Gastrocnemius medialis (tissue), 4 donors: ENCODE data around the gene TTYH3. TPM values are rescaled to one million over a fixed set of nuclear protein-coding genes. Genes with fewer than 3 reads are reported as not detected.

Experiments
- ATAC-seq, 2 donors: fragments of 150-250 bp; one replicate each; pipeline ENCODE4 v1.9.1; 2016
- DNase-seq, 2 donors: peaks; one replicate each; pipeline ENCODE4 v3.0.0-alpha.2; 2019
- H3K27ac ChIP-seq, 4 donors: fragments of 200-600 bp; sonication (generic); 1 replicate in 1 of 4; 2 replicates in 3 of 4; pipeline ENCODE4 v1.5.1; 2016 to 2018; ENCODE audit warnings: mild to moderate bottlenecking in 2 of 4, moderate library complexity in 1 of 4
- H3K27me3 ChIP-seq, 3 donors: fragments of 200-600 bp; sonication (generic) in 2 of 3; 1 replicate in 1 of 3; 2 replicates in 2 of 3; pipeline versions ENCODE4 v1.5.1 to v1.6.0; 2016 to 2019; ENCODE audit warnings: mild to moderate bottlenecking in 1 of 3, moderate library complexity in 1 of 3
- H3K36me3 ChIP-seq, 2 donors: fragments of 200-600 bp; sonication (generic) in 1 of 2; one replicate each; pipeline ENCODE4 v1.5.1; 2017 to 2018
- H3K4me1 ChIP-seq, 2 donors: fragments of 200-600 bp; sonication (generic) in 1 of 2; one replicate each; pipeline ENCODE4 v1.5.1; 2016 to 2017; ENCODE audit warnings: mild to moderate bottlenecking in 2 of 2
- H3K4me3 ChIP-seq, 4 donors: fragments of 200-600 bp; sonication (generic) in 3 of 4; 1 replicate in 1 of 4; 2 replicates in 3 of 4; pipeline ENCODE4 v1.5.1; 2016 to 2019; ENCODE audit warnings: mild to moderate bottlenecking in 2 of 4
- H3K9me3 ChIP-seq, 3 donors: fragments of 200-600 bp; sonication (generic) in 2 of 3; 1 replicate in 1 of 3; 2 replicates in 2 of 3; pipeline ENCODE4 v1.5.1; 2016 to 2019
- POLR2A ChIP-seq, 2 donors: fragments of 450-650 bp; IDR thresholded peaks; one replicate each; pipeline ENCODE4 v1.6.1; 2017; ENCODE audit warnings: antibody characterized with exemption in 2 of 2, mild to moderate bottlenecking in 2 of 2, moderate library complexity in 2 of 2
- in situ Hi-C, 4 donors: fragments of 200-750 bp; cut with MboI; loops; one replicate each; pipeline versions ENCODE4 v1.15.0 to v1.8.0; 2017; ENCODE audit warnings: low sequenced_read_pairs in 4 of 4
- intact Hi-C: fragments of 100-400 bp; cut with DNase I; formaldehyde crosslinking; loops from one replicate; pipeline ENCODE4 v1.15.1; 2023; ENCODE audit warnings: low total_unique reads
- total RNA-seq, 4 donors: library from RNA; depleted of rRNA; stranded (reverse); fragments of >200 nt; gene quantifications; one replicate each; pipeline versions ENCODE4 v1.1.0 to v1.2.3, GENCODE V29; 2016
- TF ChIP-seq, protein P1 (sequence below), 5 experiments: fragments of 450-650 bp in 3 of 5; fragments of 200-600 bp in 2 of 5; sonication (generic) in 2 of 5; IDR thresholded peaks in 4 of 5; conservative IDR thresholded peaks in 1 of 5; 1 replicate in 4 of 5; 2 replicates in 1 of 5; pipeline ENCODE4 v1.5.1; 2016 to 2019; ENCODE audit warnings: antibody characterized with exemption in 5 of 5, mild to moderate bottlenecking in 3 of 5, moderate library complexity in 3 of 5

The TTYH3 gene
- total RNA-seq, 4 donors from 2014 or later = 2.9 to 14.8 (median 5.2) TPM

DNA sequence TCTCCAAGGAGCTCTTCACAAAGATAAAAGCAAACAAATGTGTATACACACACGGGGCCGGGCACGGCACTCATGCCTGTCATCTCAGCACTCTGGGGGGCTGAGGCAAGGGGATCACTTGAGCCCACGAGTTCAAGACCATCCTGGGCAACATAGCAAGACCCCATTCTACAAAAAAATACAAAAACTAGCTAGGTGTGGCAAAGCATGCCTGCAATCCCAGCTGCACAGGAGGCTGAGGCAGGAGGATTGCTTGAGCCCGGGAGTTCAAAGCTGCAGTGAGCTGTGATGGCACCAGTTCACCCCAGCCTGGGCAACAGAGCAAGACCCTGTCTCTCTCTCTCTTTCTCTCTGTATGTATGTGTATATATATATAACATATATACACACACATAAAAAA is 22.3 kb downstream of the TTYH3 start:
- intact Hi-C loops = no loop called here
- in situ Hi-C loops = no loop called here
- no peak for DNase-seq
- TF ChIP-seq POLR2A (IDR thresholded peaks at IDR 0.05) = no peak
- TF ChIP-seq, protein P1, sequence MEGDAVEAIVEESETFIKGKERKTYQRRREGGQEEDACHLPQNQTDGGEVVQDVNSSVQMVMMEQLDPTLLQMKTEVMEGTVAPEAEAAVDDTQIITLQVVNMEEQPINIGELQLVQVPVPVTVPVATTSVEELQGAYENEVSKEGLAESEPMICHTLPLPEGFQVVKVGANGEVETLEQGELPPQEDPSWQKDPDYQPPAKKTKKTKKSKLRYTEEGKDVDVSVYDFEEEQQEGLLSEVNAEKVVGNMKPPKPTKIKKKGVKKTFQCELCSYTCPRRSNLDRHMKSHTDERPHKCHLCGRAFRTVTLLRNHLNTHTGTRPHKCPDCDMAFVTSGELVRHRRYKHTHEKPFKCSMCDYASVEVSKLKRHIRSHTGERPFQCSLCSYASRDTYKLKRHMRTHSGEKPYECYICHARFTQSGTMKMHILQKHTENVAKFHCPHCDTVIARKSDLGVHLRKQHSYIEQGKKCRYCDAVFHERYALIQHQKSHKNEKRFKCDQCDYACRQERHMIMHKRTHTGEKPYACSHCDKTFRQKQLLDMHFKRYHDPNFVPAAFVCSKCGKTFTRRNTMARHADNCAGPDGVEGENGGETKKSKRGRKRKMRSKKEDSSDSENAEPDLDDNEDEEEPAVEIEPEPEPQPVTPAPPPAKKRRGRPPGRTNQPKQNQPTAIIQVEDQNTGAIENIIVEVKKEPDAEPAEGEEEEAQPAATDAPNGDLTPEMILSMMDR (IDR thresholded peaks at IDR 0.05 in 4 of 5, conservative IDR thresholded peaks at IDR 0.05 in 1 of 5) = no peak
- H3K36me3 ChIP-seq = peaks cover 0 to 6% of the 10 kb centered on the region in 2 donors
- no peaks in the 10 kb centered on the region for H3K27me3 ChIP-seq
- H3K4me1 ChIP-seq = no peaks in the 10 kb centered on the region
- H3K27ac ChIP-seq = no peak overlapping the region
- H3K4me3 ChIP-seq = no peak overlapping the region
- H3K9me3 ChIP-seq = no peaks in the 10 kb centered on the region
- no peak for ATAC-seq

DNA sequence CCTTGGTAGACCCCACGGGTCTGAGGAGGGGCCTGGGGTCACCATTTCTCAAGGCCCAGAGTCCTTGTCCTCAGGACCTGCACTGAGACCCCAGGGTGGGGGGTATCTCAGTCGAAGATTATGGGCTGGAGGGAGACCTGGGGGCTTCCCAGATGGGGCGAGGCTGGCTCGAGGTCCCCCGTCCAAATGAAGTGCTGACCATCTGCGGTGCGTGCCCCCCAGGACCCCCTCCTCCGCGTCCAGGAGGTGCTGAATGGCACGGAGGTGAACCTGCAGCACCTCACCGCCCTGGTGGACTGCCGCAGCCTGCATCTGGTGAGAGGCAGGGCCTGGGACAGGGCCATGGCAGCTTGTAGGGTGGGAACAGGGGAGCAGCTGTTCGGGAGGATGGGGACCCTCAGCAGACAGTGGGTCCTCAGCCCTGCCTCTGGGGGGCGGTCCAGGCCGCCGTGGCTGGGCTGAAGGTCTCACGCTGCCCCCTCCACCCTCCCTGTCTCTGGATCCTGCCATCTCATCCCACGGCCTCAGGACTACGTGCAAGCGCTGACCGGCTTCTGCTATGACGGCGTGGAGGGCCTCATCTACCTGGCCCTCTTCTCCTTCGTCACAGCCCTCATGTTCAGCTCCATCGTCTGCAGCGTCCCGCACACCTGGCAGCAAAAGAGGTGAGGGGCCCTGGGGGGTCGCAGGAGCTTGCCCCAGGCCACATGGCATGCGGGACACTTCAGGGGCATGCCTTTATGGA is 24.3 kb downstream of the TTYH3 start:
- in situ Hi-C loops = no loop called here
- Histone ChIP-seq H3K36me3 (peaks cover 0 to 6% of the 10 kb centered on the region in 2 donors), H3K27ac (no peak overlapping the region), H3K4me3 (no peak overlapping the region), H3K9me3 (no peaks in the 10 kb centered on the region), H3K4me1 (no peaks in the 10 kb centered on the region), H3K27me3 (no peaks in the 10 kb centered on the region)
- DNase-seq (no peak), ATAC-seq (no peak)
- TF ChIP-seq, protein P1 (IDR thresholded peaks at IDR 0.05 in 4 of 5, conservative IDR thresholded peaks at IDR 0.05 in 1 of 5) = no peak
- no peak for TF ChIP-seq POLR2A (IDR thresholded peaks at IDR 0.05)
- intact Hi-C loops = no loop called here

DNA sequence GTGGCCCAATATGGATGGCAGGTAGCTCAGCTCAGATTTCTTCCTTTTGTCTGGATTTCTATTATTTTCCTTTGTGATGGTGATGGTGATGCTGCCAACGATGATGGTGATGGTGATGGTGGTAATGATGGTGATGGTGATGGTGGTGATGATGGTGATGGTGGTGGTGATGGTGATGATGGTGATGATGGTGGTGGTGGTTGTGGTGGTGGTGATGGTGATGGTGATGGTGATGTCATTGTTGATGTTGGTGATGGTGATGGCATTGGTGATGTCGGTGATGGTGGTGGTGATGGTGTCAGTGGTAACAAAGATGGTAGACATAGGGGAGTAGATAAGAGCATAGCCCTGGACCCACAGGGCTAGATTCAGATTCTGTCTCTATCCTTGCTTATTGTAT is 25.4 kb downstream of the TTYH3 start:
- H3K4me1 ChIP-seq = peaks cover 0 to under 1% of the 10 kb centered on the region in 2 donors
- no peak overlapping the region for H3K4me3 ChIP-seq
- TF ChIP-seq, protein P1 (IDR thresholded peaks at IDR 0.05 in 4 of 5, conservative IDR thresholded peaks at IDR 0.05 in 1 of 5) = no peak
- no peak for TF ChIP-seq POLR2A (IDR thresholded peaks at IDR 0.05)
- no peak overlapping the region for H3K27ac ChIP-seq
- ATAC-seq (no peak), DNase-seq (no peak)
- in situ Hi-C loops (no loop called here), intact Hi-C loops (no loop called here)
- H3K27me3 ChIP-seq = no peaks in the 10 kb centered on the region
- H3K9me3 ChIP-seq = no peaks in the 10 kb centered on the region
- peaks cover 0 to 6% of the 10 kb centered on the region in 2 donors for H3K36me3 ChIP-seq

DNA sequence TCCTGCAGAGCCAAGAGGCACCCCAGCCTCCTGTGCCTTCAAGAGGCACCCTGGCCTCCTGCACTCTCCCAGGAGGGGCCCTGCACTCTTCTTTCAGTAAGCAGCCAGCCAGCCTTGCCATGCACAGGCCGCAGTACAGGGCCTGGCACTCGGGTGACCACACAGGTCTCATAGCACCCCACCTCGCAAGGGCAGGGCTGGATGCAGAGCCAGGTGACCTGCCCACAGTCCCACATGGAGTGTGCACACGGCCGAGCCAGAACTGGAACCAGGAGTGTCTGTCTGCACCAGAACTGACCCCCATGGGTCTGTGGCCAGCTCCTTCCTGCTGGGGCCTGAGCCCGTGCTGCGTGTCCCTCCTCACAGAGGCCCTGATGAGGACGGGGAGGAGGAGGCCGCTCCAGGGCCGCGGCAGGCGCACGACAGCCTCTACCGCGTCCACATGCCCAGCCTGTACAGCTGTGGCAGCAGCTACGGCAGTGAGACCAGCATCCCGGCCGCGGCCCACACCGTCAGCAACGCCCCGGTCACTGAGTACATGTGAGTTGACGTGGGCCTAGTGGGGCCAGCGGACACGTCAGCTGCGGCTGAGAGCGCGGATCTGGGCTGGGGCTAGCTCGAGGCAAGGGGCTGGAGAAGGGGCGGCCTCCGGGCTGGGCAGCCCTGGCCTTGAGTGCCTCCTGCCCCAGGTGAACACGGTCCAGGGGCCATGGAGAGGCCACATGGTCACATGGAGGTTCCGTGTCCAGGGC is 26.3 kb downstream of the TTYH3 start:
- Histone ChIP-seq H3K27ac (no peak overlapping the region), H3K4me1 (peaks cover 6 to 10% of the 10 kb centered on the region in 2 donors), H3K36me3 (peaks cover 0 to 6% of the 10 kb centered on the region in 2 donors), H3K27me3 (no peaks in the 10 kb centered on the region), H3K9me3 (no peaks in the 10 kb centered on the region), H3K4me3 (no peak overlapping the region)
- intact Hi-C loops (no loop called here), in situ Hi-C loops (no loop called here)
- no peak for DNase-seq
- ATAC-seq = no peak
- no peak for TF ChIP-seq POLR2A (IDR thresholded peaks at IDR 0.05)
- TF ChIP-seq, protein P1 (IDR thresholded peaks at IDR 0.05 in 4 of 5, conservative IDR thresholded peaks at IDR 0.05 in 1 of 5) = no peak
